Measurements from ENCODE around the gene COG2. TPM values are rescaled to one million over a fixed set of nuclear protein-coding genes. Genes with fewer than 3 reads are reported as not detected.

The COG2 gene
- total RNA-seq: 24.4 TPM
- 10 to 100 TPM; 29.9 to 38.9 (median 34.3) TPM for polyA plus RNA-seq

GRCh38 chr1:230642263-230642959 is at the start of gene COG2:
TSS of gene COG2 (plus strand) at chr1:230642481. CDS start at chr1:230642607, 126 bp downstream.
- peaks cover 35% of the 10 kb centered on the region for H3K4me1 ChIP-seq (ENCODE audit: control insufficient read depth, insufficient read depth, low read length, poor library complexity, severe bottlenecking)
- ATAC-seq (ENCODE audit: low read depth in 2 of 2) (peak; percentile 93 to 95), DNase-seq (peak; percentile 90 to 96 (median 92))
- H3K9me3 ChIP-seq (ENCODE audit: control insufficient read depth in 2 of 2, low read length in 2 of 2): no peaks in the 10 kb centered on the region
- peak within 1 kb of the TSS; percentile 34 to 97 (median 96) for H3K27ac Mint-ChIP-seq
- peaks cover 17 to 61% (median 32%) of the 10 kb centered on the region in 4 donors for H3K4me1 Mint-ChIP-seq
- H3K27me3 Mint-ChIP-seq: peaks cover 35% of the 10 kb centered on the region
- H3K9me3 Mint-ChIP-seq: peaks cover 0 to 2% (median 0%) of the 10 kb centered on the region in 7 donors
- peaks cover 13% of the 10 kb centered on the region for H3K36me3 ChIP-seq (ENCODE audit: control insufficient read depth, insufficient read depth, low read length)
- H3K36me3 Mint-ChIP-seq: peaks cover 11% of the 10 kb centered on the region
- H3K4me3 Mint-ChIP-seq: peak within 1 kb of the TSS; percentile 96 to 99 (median 96)
- H3K27me3 ChIP-seq (ENCODE audit: control insufficient read depth, insufficient read depth, low read length): peaks cover 12% of the 10 kb centered on the region
- H3K4me3 ChIP-seq (ENCODE audit: low read depth, low read length): peak within 1 kb of the TSS; percentile 97
- H3K27ac ChIP-seq (ENCODE audit: insufficient read depth, low read length, poor library complexity, severe bottlenecking): peak within 1 kb of the TSS; percentile 77

GRCh38 chr1:230592848-230593414 is 49.4 kb upstream of the COG2 start:
- no peak overlapping the region for H3K27ac Mint-ChIP-seq
- no peak overlapping the region for H3K4me3 Mint-ChIP-seq
- H3K36me3 Mint-ChIP-seq: no peaks in the 10 kb centered on the region
- H3K4me1 Mint-ChIP-seq: no peaks in the 10 kb centered on the region
- Histone ChIP-seq H3K27ac (ENCODE audit: insufficient read depth, low read length, poor library complexity, severe bottlenecking) (no peak overlapping the region), H3K36me3 (ENCODE audit: control insufficient read depth, insufficient read depth, low read length) (no peaks in the 10 kb centered on the region), H3K4me3 (ENCODE audit: low read depth, low read length) (no peak overlapping the region), H3K4me1 (ENCODE audit: control insufficient read depth, insufficient read depth, low read length, poor library complexity, severe bottlenecking) (no peaks in the 10 kb centered on the region), H3K27me3 (ENCODE audit: control insufficient read depth, insufficient read depth, low read length) (peaks cover 8% of the 10 kb centered on the region), H3K9me3 (ENCODE audit: control insufficient read depth in 2 of 2, low read length in 2 of 2) (no peaks in the 10 kb centered on the region)
- ATAC-seq (ENCODE audit: low read depth in 2 of 2) (no peak), DNase-seq (no peak)
- H3K9me3 Mint-ChIP-seq: peaks cover 0 to 2% (median 0%) of the 10 kb centered on the region in 7 donors
- H3K27me3 Mint-ChIP-seq: peaks cover 42% of the 10 kb centered on the region

DNA sequence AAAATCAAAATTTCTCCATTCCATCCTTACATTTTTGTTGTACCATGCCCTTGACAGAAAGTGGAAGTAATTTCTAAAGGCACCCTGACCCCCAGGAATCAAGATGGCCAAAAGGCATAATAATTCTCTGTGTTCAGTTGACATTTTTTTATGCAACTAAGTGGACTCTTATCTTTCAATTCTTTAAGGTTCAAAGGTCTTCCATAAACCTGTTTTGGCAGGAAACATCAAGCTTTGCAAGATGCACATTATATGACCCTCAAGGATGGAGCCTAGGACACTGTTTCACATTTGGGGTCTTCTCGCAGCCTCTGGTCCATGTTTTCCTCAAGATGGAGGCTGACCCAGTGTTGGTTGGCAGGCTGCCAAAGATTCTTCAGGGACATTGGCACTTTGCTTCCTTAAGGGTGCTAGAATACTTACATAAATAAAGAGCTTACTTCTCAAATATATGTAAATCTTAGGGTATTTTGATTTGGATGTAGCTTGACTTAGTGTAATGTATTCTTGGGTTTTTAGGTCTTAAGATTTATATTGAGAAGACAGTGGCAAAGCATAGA is 48.0 kb upstream of the COG2 start:
- Histone ChIP-seq H3K36me3 (ENCODE audit: control insufficient read depth, insufficient read depth, low read length) (no peaks in the 10 kb centered on the region), H3K4me1 (ENCODE audit: control insufficient read depth, insufficient read depth, low read length, poor library complexity, severe bottlenecking) (no peaks in the 10 kb centered on the region), H3K27ac (ENCODE audit: insufficient read depth, low read length, poor library complexity, severe bottlenecking) (no peak overlapping the region), H3K4me3 (ENCODE audit: low read depth, low read length) (no peak overlapping the region), H3K27me3 (ENCODE audit: control insufficient read depth, insufficient read depth, low read length) (peaks cover 8% of the 10 kb centered on the region), H3K9me3 (ENCODE audit: control insufficient read depth in 2 of 2, low read length in 2 of 2) (peaks cover 0 to 5% of the 10 kb centered on the region in 2 experiments)
- peaks cover 0 to 6% (median 0%) of the 10 kb centered on the region in 7 donors for H3K9me3 Mint-ChIP-seq
- DNase-seq (no peak), ATAC-seq (ENCODE audit: low read depth in 2 of 2) (no peak)
- no peaks in the 10 kb centered on the region for H3K36me3 Mint-ChIP-seq
- no peak overlapping the region for H3K4me3 Mint-ChIP-seq
- H3K27ac Mint-ChIP-seq: no peak overlapping the region
- H3K27me3 Mint-ChIP-seq: peaks cover 35% of the 10 kb centered on the region
- no peaks in the 10 kb centered on the region for H3K4me1 Mint-ChIP-seq

DNA sequence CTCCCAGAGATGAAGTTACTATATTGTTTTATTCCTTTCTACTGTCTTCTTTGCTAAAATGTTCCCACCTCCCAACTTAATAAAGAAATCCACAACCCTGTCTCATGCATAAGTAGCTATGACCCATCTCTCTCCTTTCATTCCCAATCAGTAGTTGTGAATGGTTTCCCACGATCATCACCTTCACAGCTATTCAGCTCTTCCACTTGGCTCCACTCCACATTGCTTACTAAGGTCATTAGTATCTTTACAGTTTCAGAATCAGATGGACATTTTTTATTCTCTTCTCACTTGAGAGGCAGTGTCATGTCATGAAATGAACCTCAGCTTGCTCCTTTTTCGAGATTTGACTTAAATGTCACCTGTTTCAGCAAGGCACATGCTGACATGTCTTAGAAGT is 47.1 kb upstream of the COG2 start:
- no peak overlapping the region for H3K27ac ChIP-seq (ENCODE audit: insufficient read depth, low read length, poor library complexity, severe bottlenecking)
- peaks cover 0 to 5% of the 10 kb centered on the region in 2 experiments for H3K9me3 ChIP-seq (ENCODE audit: control insufficient read depth in 2 of 2, low read length in 2 of 2)
- Mint-ChIP-seq H3K27me3 (peaks cover 34% of the 10 kb centered on the region), H3K4me3 (no peak overlapping the region), H3K9me3 (peaks cover 0 to 12% (median 0%) of the 10 kb centered on the region in 7 donors), H3K27ac (no peak overlapping the region), H3K4me1 (no peaks in the 10 kb centered on the region), H3K36me3 (no peaks in the 10 kb centered on the region)
- H3K4me1 ChIP-seq (ENCODE audit: control insufficient read depth, insufficient read depth, low read length, poor library complexity, severe bottlenecking): no peaks in the 10 kb centered on the region
- no peak overlapping the region for H3K4me3 ChIP-seq (ENCODE audit: low read depth, low read length)
- DNase-seq (no peak), ATAC-seq (ENCODE audit: low read depth in 2 of 2) (no peak)
- H3K27me3 ChIP-seq (ENCODE audit: control insufficient read depth, insufficient read depth, low read length): peaks cover 8% of the 10 kb centered on the region
- H3K36me3 ChIP-seq (ENCODE audit: control insufficient read depth, insufficient read depth, low read length): no peaks in the 10 kb centered on the region

- Histone ChIP-seq H3K9me3 (ENCODE audit: control insufficient read depth in 2 of 2, low read length in 2 of 2) (peaks cover 0 to 5% of the 10 kb centered on the region in 2 experiments), H3K4me1 (ENCODE audit: control insufficient read depth, insufficient read depth, low read length, poor library complexity, severe bottlenecking) (no peaks in the 10 kb centered on the region), H3K4me3 (ENCODE audit: low read depth, low read length) (no peak overlapping the region), H3K27ac (ENCODE audit: insufficient read depth, low read length, poor library complexity, severe bottlenecking) (no peak overlapping the region), H3K27me3 (ENCODE audit: control insufficient read depth, insufficient read depth, low read length) (peaks cover 8% of the 10 kb centered on the region), H3K36me3 (ENCODE audit: control insufficient read depth, insufficient read depth, low read length) (no peaks in the 10 kb centered on the region)
- Mint-ChIP-seq H3K4me3 (no peak overlapping the region), H3K9me3 (peaks cover 0 to 12% (median 0%) of the 10 kb centered on the region in 7 donors), H3K27ac (no peak overlapping the region), H3K27me3 (peaks cover 30% of the 10 kb centered on the region), H3K4me1 (no peaks in the 10 kb centered on the region), H3K36me3 (no peaks in the 10 kb centered on the region)
- DNase-seq (no peak), ATAC-seq (ENCODE audit: low read depth in 2 of 2) (no peak)
These were observed 46.0 kb upstream of the COG2 start for GRCh38 chr1:230596306-230596705.

DNA sequence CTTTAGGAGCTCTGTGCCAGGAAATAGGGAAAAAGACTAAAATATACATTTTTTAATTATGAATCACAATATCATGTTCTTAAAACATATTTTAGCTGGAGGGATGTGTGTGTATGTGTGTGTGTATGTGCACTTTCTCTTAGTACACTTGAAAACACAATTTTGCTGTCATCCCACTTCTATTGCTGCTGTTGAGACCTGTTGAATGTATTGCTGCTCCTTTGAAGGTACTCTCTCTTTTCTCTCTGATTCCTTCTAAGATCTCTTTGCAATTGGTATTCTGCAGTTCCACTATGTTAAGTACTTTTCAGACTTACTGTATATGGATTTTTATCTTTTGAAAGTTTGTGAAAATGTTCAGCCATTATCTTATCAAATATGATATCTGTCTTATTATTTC is 43.5 kb upstream of the COG2 start:
- Histone ChIP-seq H3K4me3 (ENCODE audit: low read depth, low read length) (no peak overlapping the region), H3K9me3 (ENCODE audit: control insufficient read depth in 2 of 2, low read length in 2 of 2) (peaks cover 0 to 5% of the 10 kb centered on the region in 2 experiments), H3K36me3 (ENCODE audit: control insufficient read depth, insufficient read depth, low read length) (no peaks in the 10 kb centered on the region), H3K27ac (ENCODE audit: insufficient read depth, low read length, poor library complexity, severe bottlenecking) (no peak overlapping the region), H3K4me1 (ENCODE audit: control insufficient read depth, insufficient read depth, low read length, poor library complexity, severe bottlenecking) (no peaks in the 10 kb centered on the region), H3K27me3 (ENCODE audit: control insufficient read depth, insufficient read depth, low read length) (peaks cover 4% of the 10 kb centered on the region)
- no peak overlapping the region for H3K4me3 Mint-ChIP-seq
- peaks cover 0 to 12% (median 0%) of the 10 kb centered on the region in 7 donors for H3K9me3 Mint-ChIP-seq
- H3K27ac Mint-ChIP-seq: no peak overlapping the region
- no peaks in the 10 kb centered on the region for H3K4me1 Mint-ChIP-seq
- no peaks in the 10 kb centered on the region for H3K36me3 Mint-ChIP-seq
- H3K27me3 Mint-ChIP-seq: peaks cover 18% of the 10 kb centered on the region
- ATAC-seq (ENCODE audit: low read depth in 2 of 2): no peak
- DNase-seq: no peak

DNA sequence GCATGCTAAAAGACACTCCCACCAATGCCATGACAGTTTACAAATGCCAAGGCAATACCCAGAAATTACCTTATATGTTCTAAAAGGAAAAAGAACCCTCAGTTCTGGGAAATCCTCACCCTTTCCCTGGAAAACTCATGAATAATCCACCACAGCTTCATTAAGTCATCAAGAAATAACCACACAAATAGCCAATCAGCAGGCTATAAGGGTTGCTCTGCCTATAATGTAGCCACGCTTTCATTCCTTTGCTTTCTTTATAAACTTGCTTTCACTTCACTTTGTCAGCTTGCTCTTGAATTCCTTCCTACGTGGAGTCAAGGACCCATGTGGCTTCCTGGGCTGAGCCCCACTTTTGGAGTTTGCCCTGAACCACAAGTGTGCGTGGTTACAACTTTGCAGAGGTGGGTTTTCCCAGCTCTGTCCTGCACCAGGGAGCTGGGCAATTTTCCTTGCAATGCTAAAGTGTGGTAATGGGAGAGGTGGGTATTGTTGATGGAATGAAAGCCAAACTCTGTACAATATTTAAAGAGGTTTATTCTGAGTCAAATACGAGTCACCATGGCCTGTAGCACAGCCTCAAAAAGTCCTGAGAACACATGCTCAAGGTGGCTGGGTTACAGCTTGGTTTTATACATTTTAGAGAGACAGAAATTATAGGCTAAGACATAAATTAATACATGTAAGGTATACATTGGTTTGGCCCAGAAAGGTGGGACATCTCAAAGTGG is 42.2 kb upstream of the COG2 start:
- Histone ChIP-seq H3K36me3 (ENCODE audit: control insufficient read depth, insufficient read depth, low read length) (no peaks in the 10 kb centered on the region), H3K4me1 (ENCODE audit: control insufficient read depth, insufficient read depth, low read length, poor library complexity, severe bottlenecking) (no peaks in the 10 kb centered on the region), H3K9me3 (ENCODE audit: control insufficient read depth in 2 of 2, low read length in 2 of 2) (peaks cover 0 to 5% of the 10 kb centered on the region in 2 experiments), H3K27me3 (ENCODE audit: control insufficient read depth, insufficient read depth, low read length) (peaks cover 4% of the 10 kb centered on the region), H3K27ac (ENCODE audit: insufficient read depth, low read length, poor library complexity, severe bottlenecking) (no peak overlapping the region), H3K4me3 (ENCODE audit: low read depth, low read length) (no peak overlapping the region)
- DNase-seq (no peak), ATAC-seq (ENCODE audit: low read depth in 2 of 2) (no peak)
- Mint-ChIP-seq H3K36me3 (no peaks in the 10 kb centered on the region), H3K27me3 (peaks cover 7% of the 10 kb centered on the region), H3K27ac (no peak overlapping the region), H3K4me1 (no peaks in the 10 kb centered on the region), H3K9me3 (peaks cover 0 to 12% (median 0%) of the 10 kb centered on the region in 7 donors), H3K4me3 (no peak overlapping the region)

All from CD4-positive, CD25-positive, alpha-beta regulatory T cell (primary cell).